IPS-15b (cell line): ENCODE data around the gene FBXW12.

Experiments
- H3K27me3 ChIP-seq: one replicate; pipeline ENCODE4 v1.6.1; 2013; ENCODE audit warnings: low read length; ENCODE audit not compliant: control insufficient read depth, insufficient read depth
- H3K36me3 ChIP-seq: one replicate; pipeline ENCODE4 v1.6.1; 2013; ENCODE audit warnings: low read length; ENCODE audit not compliant: control insufficient read depth, insufficient read depth
- H3K4me1 ChIP-seq: one replicate; pipeline ENCODE4 v1.6.1; 2013; ENCODE audit warnings: mild to moderate bottlenecking, low read length; ENCODE audit not compliant: control insufficient read depth, insufficient read depth
- H3K4me3 ChIP-seq: one replicate; pipeline ENCODE4 v1.5.1; 2013; ENCODE audit warnings: low read depth, low read length
- H3K9ac ChIP-seq: one replicate; pipeline ENCODE4 v1.6.1; 2013; ENCODE audit warnings: low read depth, mild to moderate bottlenecking, low read length
- H3K9me3 ChIP-seq: one replicate; pipeline ENCODE4 v1.6.1; 2013; ENCODE audit warnings: mild to moderate bottlenecking, low read length; ENCODE audit not compliant: control insufficient read depth, insufficient read depth

The FBXW12 gene

DNA sequence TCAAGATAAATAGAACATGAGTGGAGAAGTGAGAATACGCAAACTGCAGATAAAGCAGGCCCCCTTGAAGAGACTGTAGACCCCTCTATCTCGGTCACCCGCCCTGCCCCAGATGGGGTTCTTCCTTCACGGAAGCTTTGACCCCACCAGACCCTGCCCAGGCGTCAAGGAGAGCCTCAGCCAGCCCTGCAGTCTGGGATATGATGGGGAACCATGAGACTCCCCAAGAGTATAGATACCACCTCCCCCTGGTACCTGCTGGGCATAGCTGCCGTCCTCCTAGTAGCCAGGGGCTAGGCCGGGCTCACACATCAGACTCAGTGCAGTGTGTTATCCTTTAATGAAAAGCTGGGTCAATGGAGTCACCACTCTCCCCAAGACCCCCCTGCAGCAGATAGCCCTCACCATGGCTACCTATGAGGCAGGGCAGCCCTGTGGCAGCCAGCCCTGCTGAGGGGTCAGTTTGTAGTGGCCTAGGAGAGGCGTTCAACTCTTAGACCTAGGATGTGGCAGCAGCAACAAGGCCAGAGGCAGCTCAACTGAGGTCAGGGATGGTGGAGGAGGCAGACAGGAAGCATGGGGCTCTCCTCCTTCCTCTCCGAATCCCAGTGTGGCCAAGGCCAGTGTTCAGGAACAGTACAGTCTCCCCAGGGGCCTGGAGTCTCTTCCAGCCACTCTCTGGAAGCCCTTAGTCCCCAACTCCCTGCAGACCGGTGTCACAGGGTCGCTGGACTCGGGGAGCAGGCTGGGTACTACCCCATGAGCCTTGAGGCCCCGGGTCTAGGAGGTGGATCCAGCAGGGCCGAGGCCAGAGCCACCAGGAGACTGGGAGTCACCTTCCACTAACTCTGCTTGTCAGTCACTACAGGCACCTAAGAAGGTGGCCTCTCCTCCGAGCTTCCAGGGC is 31.8 kb downstream of the FBXW12 start:
- Histone ChIP-seq H3K36me3 (peaks cover 40% of the 10 kb centered on the region), H3K9me3 (no peaks in the 10 kb centered on the region)

DNA sequence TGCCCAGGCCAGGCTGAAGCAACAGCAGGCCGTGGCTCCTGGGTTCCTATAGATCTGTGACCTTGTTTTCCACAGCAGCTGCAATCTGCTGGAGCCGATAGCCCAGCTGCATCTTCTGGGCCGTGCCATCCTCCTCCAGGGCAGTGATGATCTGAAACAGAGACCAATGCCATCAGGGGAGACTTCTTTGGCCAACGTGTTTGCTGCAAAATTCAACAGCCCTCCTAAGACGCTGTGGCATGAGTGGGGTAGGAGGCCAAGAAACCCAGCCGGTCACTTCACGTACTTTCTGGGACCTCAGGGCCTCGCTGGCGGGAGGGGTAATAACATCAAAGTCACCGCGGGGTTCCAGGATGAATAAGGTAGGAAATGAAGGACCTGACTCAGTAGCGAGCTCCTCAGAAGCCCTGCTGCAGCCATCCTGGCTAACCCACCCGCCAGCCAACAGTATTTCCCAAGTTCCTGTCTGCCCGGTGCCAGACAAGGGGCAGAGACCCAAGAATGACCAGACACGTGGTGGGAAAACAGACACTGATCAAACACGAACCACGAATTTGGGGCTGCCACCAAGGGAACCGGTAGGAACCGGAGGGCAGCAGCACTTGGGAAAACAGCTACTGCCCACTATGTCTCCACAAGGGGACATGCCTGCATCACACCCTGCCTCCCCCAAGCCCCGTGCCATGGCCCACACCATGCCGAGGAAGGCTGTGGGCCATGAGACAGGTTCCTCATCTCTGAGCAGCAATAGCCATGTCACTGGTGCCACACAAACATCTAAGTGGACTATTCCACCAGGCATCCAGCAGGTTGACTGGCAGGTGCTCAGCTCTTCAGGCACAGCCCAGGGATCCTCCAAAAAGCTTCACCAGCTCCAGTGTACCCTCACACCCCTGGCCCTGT is 32.7 kb downstream of the FBXW12 start:
- H3K27me3 ChIP-seq, result no peaks in the 10 kb centered on the region
- H3K9ac ChIP-seq, result no peak overlapping the region
- no peaks in the 10 kb centered on the region for H3K9me3 ChIP-seq
- H3K36me3 ChIP-seq, result peaks cover 50% of the 10 kb centered on the region
- no peaks in the 10 kb centered on the region for H3K4me1 ChIP-seq
- no peak overlapping the region for H3K4me3 ChIP-seq

More for the DNA sequence above, 31.8 kb downstream of the FBXW12 start:
- H3K27me3 ChIP-seq, result no peaks in the 10 kb centered on the region
- H3K4me1 ChIP-seq, result peaks cover 4% of the 10 kb centered on the region
- H3K4me3 ChIP-seq, result no peak overlapping the region
- no peak overlapping the region for H3K9ac ChIP-seq

GRCh38 chr3:48405343-48405881 is 33.4 kb downstream of the FBXW12 start:
- Histone ChIP-seq H3K36me3 (peaks cover 57% of the 10 kb centered on the region), H3K4me1 (no peaks in the 10 kb centered on the region), H3K4me3 (no peak overlapping the region), H3K9ac (no peak overlapping the region), H3K9me3 (no peaks in the 10 kb centered on the region), H3K27me3 (no peaks in the 10 kb centered on the region)

GRCh38 chr3:48405971-48406370 is 34.0 kb downstream of the FBXW12 start:
- Histone ChIP-seq H3K4me3 (no peak overlapping the region), H3K36me3 (peaks cover 62% of the 10 kb centered on the region), H3K27me3 (no peaks in the 10 kb centered on the region), H3K4me1 (no peaks in the 10 kb centered on the region), H3K9me3 (no peaks in the 10 kb centered on the region), H3K9ac (no peak overlapping the region)

DNA sequence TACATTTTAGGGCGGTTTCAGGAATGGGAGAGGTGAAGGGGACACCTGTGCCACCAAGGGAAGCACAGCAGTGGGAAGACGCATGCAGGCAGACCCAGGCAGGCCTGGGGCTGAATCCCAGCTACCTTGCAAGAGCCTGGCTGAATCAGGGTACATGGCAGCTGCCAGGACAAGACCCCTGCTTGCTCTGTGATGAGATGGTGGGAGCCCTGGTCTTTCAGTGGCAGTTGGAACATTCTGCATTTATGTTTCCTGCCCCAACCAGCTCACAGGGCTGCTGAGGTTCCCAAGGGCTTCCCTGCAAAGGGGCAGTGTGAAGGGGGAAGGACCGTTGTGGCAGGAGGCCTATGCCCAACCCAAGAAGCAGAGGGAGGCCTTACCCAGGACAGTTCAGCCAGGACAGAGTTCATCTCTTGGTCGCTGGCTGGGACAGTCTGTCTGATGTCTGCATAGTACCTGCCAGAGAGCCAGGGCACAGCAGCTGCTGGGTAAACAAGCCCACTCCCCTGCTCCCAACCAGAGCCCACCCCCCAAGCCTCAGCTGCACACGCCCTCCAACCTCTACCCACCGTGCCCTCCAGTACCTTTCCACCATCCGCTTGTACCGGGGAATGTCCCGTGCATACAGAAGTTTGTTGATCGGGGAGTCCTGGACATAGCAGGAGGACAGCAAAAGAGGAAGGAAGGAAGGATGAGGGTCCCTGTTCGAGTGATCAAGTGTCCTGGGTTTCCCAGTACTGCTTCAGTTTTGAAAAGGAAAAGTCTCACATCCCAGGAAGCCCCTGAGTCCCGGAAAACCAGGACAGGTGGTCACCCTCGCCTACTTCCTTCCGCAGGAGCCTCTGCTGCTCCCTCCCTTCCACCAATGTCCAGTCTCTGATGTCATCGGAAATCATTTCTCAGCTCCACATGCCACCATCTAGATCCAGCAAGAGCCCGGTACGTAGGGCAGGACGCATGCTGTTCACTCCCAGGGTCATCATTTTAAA is 34.7 kb downstream of the FBXW12 start:
- no peak overlapping the region for H3K9ac ChIP-seq
- no peaks in the 10 kb centered on the region for H3K27me3 ChIP-seq
- H3K4me1 ChIP-seq, result no peaks in the 10 kb centered on the region
- no peak overlapping the region for H3K4me3 ChIP-seq
- no peaks in the 10 kb centered on the region for H3K9me3 ChIP-seq
- peaks cover 70% of the 10 kb centered on the region for H3K36me3 ChIP-seq

DNA sequence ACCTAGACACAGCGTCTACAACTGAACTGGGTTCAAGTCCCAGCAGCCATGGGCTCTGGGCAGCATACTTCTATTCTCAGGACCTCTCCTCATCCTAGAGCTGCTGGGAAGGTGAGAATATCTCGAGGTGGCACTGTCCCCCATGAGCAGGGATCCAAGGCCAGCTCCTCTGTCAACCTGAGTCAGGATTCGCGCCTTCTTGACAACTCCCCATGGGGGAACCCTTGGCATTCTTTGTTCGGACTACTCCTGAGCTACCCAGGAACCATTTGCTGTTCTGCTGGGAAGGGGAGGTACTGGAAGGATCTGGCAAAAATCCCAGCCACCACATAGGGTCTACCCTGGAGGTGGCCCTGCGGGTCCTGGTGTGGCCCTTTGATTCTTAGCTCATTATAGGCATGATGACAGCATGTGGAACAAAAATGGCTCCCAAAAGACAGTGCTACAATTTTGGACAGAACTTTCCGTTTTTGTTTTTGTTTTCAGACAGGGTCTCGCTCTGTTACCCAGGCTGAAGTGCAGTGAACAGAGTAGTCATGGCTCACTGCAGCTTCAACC is 35.6 kb downstream of the FBXW12 start:
- peaks cover 78% of the 10 kb centered on the region for H3K36me3 ChIP-seq

GRCh38 chr3:48408823-48409281 is 36.8 kb downstream of the FBXW12 start:
- Histone ChIP-seq H3K4me3 (no peak overlapping the region), H3K4me1 (no peaks in the 10 kb centered on the region), H3K36me3 (peaks cover 86% of the 10 kb centered on the region), H3K27me3 (no peaks in the 10 kb centered on the region), H3K9me3 (no peaks in the 10 kb centered on the region), H3K9ac (no peak overlapping the region)

More for the DNA sequence above, 35.6 kb downstream of the FBXW12 start:
- no peaks in the 10 kb centered on the region for H3K9me3 ChIP-seq
- no peak overlapping the region for H3K9ac ChIP-seq
- no peaks in the 10 kb centered on the region for H3K27me3 ChIP-seq
- H3K4me1 ChIP-seq, result no peaks in the 10 kb centered on the region
- H3K4me3 ChIP-seq, result no peak overlapping the region

GRCh38 chr3:48409291-48410201 is 37.5 kb downstream of the FBXW12 start:
- no peaks in the 10 kb centered on the region for H3K27me3 ChIP-seq
- H3K36me3 ChIP-seq, result peaks cover 86% of the 10 kb centered on the region
- no peaks in the 10 kb centered on the region for H3K4me1 ChIP-seq
- no peak overlapping the region for H3K4me3 ChIP-seq
- no peak overlapping the region for H3K9ac ChIP-seq
- H3K9me3 ChIP-seq, result no peaks in the 10 kb centered on the region

DNA sequence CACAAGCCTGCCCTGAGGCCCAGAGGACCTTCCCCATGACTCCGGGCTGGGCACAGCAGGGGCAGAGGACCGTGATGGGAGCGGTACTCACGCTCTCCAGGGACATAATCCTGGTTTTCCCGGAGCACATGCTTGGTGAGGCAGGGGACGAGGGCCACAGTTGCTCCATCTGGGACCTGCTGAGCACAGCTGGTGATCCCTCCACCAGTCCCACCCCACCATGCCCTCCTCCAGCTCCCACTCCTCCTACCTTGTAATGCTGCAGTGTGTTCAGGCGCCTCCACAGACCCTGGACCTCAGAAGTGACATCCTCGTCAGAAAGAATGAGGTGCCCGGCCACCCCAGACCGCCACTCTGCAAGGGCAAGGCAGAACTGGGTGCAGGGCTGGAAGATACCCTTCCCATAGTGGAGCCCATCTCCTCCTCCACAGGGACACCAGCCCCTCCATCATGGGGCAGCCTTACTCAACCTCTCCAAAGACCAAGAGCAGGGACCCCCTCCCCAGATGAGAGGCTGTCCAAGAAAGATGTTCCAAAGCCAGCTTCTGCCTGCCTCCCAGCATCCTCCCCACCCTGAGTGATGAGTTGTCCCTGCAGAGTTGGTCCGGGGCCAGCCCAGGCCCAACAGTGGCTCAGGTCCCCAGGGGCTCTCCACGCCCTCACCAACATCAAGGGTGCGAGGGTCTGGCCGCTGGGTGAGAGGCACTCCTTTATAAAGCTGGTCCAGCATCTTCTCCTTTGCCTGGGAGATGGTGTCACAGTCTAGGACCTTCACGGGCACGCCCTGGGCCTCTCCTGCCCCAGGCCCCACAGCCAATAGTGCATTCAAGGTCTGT is 38.4 kb downstream of the FBXW12 start:
- H3K36me3 ChIP-seq, result peaks cover 89% of the 10 kb centered on the region
- no peaks in the 10 kb centered on the region for H3K9me3 ChIP-seq
- H3K27me3 ChIP-seq, result no peaks in the 10 kb centered on the region
- H3K9ac ChIP-seq, result no peak overlapping the region
- H3K4me1 ChIP-seq, result no peaks in the 10 kb centered on the region
- no peak overlapping the region for H3K4me3 ChIP-seq
